ENCODE measurements around the gene DNAH9.

Gene DNAH9, protein sequence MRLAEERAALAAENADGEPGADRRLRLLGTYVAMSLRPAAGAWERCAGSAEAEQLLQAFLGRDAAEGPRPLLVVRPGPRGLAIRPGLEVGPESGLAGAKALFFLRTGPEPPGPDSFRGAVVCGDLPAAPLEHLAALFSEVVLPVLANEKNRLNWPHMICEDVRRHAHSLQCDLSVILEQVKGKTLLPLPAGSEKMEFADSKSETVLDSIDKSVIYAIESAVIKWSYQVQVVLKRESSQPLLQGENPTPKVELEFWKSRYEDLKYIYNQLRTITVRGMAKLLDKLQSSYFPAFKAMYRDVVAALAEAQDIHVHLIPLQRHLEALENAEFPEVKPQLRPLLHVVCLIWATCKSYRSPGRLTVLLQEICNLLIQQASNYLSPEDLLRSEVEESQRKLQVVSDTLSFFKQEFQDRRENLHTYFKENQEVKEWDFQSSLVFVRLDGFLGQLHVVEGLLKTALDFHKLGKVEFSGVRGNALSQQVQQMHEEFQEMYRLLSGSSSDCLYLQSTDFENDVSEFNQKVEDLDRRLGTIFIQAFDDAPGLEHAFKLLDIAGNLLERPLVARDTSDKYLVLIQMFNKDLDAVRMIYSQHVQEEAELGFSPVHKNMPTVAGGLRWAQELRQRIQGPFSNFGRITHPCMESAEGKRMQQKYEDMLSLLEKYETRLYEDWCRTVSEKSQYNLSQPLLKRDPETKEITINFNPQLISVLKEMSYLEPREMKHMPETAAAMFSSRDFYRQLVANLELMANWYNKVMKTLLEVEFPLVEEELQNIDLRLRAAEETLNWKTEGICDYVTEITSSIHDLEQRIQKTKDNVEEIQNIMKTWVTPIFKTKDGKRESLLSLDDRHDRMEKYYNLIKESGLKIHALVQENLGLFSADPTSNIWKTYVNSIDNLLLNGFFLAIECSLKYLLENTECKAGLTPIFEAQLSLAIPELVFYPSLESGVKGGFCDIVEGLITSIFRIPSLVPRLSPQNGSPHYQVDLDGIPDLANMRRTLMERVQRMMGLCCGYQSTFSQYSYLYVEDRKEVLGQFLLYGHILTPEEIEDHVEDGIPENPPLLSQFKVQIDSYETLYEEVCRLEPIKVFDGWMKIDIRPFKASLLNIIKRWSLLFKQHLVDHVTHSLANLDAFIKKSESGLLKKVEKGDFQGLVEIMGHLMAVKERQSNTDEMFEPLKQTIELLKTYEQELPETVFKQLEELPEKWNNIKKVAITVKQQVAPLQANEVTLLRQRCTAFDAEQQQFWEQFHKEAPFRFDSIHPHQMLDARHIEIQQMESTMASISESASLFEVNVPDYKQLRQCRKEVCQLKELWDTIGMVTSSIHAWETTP (N-terminal part only)

GRCh38 chr17:11598274-11599221, at the start of gene DNAH9:
Gene DNAH9 (plus strand): TSS chr17:11598470. CDS start chr17:11598499, 29 bp downstream.
- peak; percentile 0 to 15 for DNase-seq (ENCODE audit: extremely low read depth in 1 of 2, low read depth in 1 of 2)

DNA sequence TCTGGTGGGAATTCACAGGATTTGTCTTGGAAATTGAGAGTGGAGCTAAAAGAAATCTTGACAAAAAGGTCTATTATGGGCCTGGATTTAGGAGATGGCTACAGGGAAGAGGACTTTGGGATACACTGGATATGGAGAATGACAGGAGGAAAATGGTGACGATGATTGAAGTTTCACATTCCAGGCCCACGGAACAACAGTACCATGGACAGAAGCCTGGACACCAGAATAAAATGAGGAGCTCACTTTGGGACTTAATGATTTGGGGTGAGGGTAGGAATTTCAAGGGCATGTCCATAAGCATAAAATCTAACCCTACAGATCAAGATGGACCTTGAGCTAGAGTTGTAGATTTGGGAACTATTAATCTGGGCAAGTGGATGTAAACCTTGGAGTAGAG, 47.8 kb upstream of the DNAH9 start:
- no peak for DNase-seq (ENCODE audit: extremely low read depth in 1 of 2, low read depth in 1 of 2)

GRCh38 chr17:11551442-11551841, 46.8 kb upstream of the DNAH9 start:
- DNase-seq (ENCODE audit: extremely low read depth in 1 of 2, low read depth in 1 of 2) = no peak

- no peak for DNase-seq (ENCODE audit: extremely low read depth in 1 of 2, low read depth in 1 of 2)
Observed at GRCh38 chr17:11553135-11553534, 45.1 kb upstream of the DNAH9 start.

DNA sequence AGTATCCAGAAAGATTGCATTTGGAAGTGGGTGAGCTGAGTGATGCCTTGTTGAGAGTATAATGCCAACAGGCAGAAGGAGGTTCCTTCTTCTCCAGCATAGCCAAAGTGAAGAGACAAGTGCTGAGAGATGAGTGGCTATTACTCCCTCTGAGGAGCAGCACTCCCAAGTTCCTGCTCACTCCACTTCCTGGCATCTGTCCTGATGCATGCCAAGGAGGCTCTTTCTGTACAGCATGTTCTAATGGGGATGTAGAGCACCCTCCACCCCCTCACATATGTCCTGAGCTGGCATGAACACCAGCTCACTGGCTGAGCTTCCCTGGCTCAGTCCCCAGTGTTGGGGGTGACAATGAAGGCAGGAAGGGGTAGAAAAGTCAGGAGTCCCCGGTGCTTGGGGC, 44.2 kb upstream of the DNAH9 start:
- no peak for DNase-seq (ENCODE audit: extremely low read depth in 1 of 2, low read depth in 1 of 2)

DNA sequence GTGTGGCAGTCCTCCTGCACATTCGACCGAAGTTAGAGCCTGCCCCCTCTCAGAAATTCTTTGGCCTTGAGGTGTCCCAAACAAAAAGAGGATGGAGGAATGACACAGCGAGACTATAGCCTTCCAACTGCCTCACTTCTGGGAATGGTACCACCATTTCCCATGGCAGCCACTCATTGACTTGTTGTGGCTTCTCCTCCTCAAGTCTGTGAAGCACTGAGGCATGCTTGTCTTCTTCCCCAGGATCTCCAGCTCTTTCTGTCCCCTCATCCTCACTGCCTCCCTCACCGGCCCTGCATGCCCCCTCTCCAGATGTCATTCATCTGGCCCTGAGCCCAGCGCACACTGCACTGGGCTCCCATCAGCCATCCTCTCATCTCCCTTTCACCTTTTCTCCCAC, 43.7 kb upstream of the DNAH9 start:
- DNase-seq (ENCODE audit: extremely low read depth in 1 of 2, low read depth in 1 of 2) = no peak

- DNase-seq (ENCODE audit: extremely low read depth in 1 of 2, low read depth in 1 of 2) = no peak
Observed at GRCh38 chr17:11555530-11555929, 42.7 kb upstream of the DNAH9 start.

- no peak for DNase-seq (ENCODE audit: extremely low read depth in 1 of 2, low read depth in 1 of 2)
Observed at GRCh38 chr17:11557727-11558452, 40.4 kb upstream of the DNAH9 start.

- no peak for DNase-seq (ENCODE audit: extremely low read depth in 1 of 2, low read depth in 1 of 2)
Observed at GRCh38 chr17:11558681-11559234, 39.5 kb upstream of the DNAH9 start.

DNA sequence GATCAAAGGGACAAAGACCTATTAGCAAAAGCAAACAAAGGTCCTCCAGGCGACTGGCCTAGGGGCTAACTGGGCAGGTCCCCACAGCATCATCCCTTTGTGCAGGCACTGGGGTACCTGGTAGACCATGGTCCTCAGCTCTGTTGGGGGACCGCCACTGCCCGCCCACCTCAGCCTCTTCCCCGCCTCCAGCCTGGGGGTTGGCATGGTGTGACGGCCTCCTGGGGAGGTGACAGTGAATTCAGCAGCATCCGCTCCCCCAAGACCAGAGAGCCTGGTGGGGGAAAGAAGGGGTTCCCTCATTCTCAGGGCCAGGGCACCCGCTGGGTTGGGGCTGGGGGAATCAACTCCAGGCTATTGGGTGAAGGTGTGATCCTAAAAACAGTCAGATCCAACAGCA, 38.7 kb upstream of the DNAH9 start:
- DNase-seq (ENCODE audit: extremely low read depth in 1 of 2, low read depth in 1 of 2) = no peak

DNA sequence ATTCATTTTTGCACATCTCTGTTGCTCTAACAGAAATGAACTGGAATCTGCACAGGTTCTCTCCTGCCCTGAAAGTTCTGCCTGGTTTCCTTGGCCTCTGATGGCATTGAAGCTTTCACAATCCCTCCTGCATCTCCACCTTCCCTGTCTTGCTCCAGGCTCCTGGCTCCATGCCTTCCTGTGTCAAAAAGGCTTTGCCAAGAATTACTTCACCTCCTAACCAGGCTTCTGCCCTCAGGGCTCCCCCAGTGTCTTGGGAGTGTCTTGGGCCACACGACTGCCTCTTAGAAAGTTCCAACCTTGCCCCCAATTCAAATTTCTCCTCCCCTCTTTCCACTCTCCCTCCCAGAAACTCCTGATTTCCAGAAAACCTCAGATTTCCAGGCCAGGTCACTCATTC, 37.0 kb upstream of the DNAH9 start:
- no peak for DNase-seq (ENCODE audit: extremely low read depth in 1 of 2, low read depth in 1 of 2)

- DNase-seq (ENCODE audit: extremely low read depth in 1 of 2, low read depth in 1 of 2) = no peak
Observed at GRCh38 chr17:11561702-11562101, 36.6 kb upstream of the DNAH9 start.

DNA sequence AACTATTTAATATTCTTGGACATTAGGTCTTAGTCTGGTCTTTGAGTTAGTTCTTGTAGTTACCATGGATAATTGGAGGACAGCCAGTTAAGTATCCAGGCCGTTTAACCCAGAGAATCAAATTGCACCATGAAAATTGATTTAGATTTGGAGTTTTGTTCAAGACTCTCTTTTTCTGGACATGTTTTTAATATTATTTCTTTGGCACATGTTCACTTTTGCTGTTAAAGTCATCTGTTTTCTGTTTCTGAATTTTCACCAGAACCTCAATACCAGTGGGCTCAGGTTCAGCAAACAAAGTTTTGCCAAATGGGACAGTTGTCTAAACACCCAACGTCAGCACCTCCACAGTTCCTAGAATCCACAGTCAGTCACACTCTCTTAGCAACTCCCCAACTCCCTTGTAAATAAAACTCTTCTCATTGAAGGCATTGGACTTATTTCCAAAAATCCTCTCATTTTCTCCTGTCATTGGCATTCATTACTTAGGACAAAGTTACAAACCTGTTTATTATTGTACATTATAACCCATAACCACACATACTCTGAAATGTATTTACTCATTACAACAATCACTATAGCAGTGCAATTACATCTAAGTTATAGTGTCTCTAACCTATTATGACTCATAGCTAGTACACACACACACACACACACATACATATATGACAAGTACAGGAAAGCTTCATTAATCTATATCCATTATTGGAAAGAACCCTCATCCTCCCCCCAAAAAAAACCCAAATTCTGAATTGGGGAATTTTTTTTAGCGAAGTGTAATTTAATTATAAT, 33.5 kb upstream of the DNAH9 start:
- no peak for DNase-seq (ENCODE audit: extremely low read depth in 1 of 2, low read depth in 1 of 2)

- no peak for DNase-seq (ENCODE audit: extremely low read depth in 1 of 2, low read depth in 1 of 2)
Observed at GRCh38 chr17:11565591-11565990, 32.7 kb upstream of the DNAH9 start.

DNA sequence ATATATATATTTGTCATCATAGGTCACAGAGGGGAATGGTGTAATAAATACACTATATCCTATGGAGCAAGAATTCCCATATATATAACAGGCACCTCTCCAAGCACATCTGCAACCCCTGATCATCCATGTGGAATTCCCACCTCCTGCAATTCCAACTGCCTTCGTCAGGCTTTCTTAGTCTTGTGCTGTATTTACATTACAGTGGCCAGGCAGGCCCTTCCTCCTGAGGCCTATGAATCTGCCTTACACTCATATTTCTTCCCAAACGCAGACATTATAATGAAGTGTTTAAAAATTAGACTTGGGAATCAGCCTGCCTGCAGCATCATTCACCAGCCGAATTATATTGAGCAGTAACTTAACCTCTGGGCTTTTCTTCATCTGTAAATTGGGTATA, 19.3 kb upstream of the DNAH9 start:
- no peak for DNase-seq (ENCODE audit: extremely low read depth in 1 of 2, low read depth in 1 of 2)

DNA sequence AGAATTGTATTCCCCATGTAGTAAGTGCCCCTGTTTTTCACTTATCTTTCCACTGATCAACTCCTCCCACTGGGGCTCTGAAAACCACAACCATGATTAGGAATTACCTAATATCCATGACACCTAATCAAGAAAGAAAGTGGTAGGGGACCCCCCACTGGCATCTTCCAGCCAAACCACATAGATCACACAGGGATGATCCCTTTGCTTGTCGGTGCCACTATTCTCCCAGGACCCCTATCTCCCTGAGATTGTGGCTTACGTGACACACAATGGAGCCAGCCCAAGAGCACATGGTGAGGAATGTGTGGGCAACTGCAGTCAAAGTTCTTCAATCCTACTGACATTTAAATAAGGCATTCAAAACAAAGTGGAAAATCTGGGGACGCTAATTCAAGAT, 17.6 kb upstream of the DNAH9 start:
- no peak for DNase-seq (ENCODE audit: extremely low read depth in 1 of 2, low read depth in 1 of 2)

DNA sequence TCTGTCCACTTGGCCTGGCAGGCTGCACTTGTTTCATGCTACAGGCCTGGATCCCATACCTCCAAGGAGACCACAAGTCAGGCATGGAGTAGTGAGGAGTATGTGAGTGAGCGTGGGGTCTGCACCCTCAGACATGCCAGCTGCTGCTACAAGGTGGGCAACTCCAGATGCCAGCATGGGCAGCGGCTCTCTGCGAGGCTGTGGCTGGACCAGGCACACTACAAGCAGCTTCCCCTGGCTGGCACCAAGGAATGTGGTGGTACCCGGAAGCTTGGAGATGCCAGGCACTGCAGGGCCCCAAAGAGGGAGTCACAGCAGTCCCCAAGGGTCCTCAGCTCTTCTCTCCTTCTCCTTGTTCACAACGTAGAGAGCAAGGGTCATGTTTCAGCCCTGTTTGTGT, 16.1 kb upstream of the DNAH9 start:
- DNase-seq (ENCODE audit: extremely low read depth in 1 of 2, low read depth in 1 of 2) = no peak

DNA sequence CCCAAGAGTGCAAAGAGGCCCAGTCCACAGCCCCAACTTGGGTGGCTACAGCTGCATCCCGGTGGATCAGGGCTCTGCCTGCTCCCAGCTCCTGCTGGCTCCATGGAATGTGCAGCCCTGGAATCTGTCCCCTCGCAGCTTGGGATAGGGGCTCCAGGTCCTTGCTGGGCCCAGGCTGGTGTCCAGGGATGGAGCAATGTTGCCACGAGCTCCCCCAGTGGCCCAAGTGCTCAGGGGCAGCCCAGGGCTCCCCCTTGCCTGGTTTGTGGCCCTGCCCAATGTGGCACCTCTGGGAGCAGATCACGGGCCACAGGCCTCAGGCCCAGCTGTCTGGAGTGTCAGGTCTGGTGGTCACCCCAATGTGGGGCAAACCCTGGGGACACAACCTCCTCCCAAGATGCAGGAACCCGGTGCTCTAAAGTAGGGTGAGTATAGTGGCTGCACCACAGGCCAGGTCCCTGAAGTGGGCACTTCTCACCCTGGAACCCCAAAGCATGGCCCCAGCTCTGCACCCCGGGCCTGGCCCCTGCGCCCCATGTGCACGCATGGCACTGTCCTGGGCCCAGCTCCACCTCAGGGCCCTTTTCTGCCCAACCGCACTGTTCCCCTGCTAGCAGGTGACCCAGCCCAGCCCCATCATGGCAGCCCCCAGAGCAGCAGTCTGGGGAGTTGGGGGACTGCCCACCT, 14.8 kb upstream of the DNAH9 start:
- DNase-seq (ENCODE audit: extremely low read depth in 1 of 2, low read depth in 1 of 2) = no peak
